ENCODE results near the gene SDC4.

The SDC4 gene

DNA sequence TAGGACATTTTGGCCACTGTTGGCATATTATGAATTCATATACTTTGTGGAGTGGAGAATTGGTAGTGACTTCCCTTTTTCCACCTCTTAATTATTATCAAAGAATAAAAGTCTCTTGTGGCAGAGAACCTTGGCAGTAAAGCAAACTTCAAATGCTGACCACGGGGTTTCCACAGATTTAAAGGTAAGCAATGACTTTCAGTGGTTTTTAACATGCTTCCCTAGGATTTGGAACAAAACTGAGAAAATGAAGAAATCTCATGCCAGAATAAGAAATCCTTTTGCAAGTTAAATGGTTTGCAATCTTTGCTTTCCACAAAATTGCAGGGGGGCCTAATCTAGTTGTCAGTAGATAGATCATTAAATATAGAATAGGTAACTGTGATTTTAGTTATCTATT lies 2.0 kb upstream of the SDC4 start:
- H3K9me3 ChIP-seq (ENCODE audit: control insufficient read depth in 1 of 2, low read length in 2 of 2), result no peaks in the 10 kb centered on the region
- H3K27me3 ChIP-seq (ENCODE audit: low read depth, low read length), result no peaks in the 10 kb centered on the region
- no peak overlapping the region for H3K4me3 ChIP-seq (ENCODE audit: low read depth in 1 of 2, low read length in 2 of 2)
- no peaks in the 10 kb centered on the region for H3K36me3 ChIP-seq (ENCODE audit: control insufficient read depth in 1 of 2, insufficient read depth in 2 of 2, low read length in 2 of 2)
- H3K4me1 ChIP-seq (ENCODE audit: control insufficient read depth in 1 of 2, insufficient read depth in 2 of 2, low read length in 2 of 2), result peaks cover 7 to 9% of the 10 kb centered on the region in 2 donors
- no peak overlapping the region for H3K27ac ChIP-seq (ENCODE audit: low read length)

DNA sequence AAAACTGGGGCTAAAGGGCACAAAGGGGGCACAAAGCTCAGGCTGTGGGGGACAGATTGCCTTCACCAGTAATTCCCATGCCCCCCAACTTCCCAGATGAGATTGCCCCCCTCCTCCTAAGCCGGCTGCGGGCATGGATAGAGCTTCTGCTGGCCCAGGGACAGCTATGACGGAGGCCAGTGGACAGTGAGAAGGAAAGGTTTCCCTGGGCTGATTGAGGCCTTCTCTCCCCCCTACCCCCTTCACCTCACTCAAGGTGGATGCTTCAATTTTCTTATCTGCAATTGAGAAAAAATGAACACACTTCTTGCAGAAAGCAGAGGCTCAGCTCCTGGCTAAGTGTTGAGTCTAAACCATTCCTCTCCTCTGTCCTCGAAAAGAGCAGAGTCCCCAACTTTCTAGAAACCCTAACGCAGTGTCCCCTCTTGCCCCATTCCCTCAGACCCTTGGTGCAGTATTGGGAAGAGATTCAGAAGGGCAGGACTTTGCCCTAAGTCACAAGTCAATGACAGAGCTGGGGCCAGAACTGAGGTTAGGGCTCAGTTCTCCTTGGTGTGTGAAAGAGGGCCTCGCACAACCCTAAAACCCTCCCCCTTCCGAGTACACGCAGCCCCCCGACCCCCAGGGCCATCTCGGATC lies 808 bp downstream of the SDC4 start:
- peaks cover 25 to 26% of the 10 kb centered on the region in 2 donors for H3K4me1 ChIP-seq (ENCODE audit: control insufficient read depth in 1 of 2, insufficient read depth in 2 of 2, low read length in 2 of 2)
- H3K36me3 ChIP-seq (ENCODE audit: control insufficient read depth in 1 of 2, insufficient read depth in 2 of 2, low read length in 2 of 2), result no peaks in the 10 kb centered on the region
- peak overlapping the region; percentile 98 for H3K27ac ChIP-seq (ENCODE audit: low read length)
- no peaks in the 10 kb centered on the region for H3K27me3 ChIP-seq (ENCODE audit: low read depth, low read length)
- peak overlapping the region; percentile 79 to 84 for H3K4me3 ChIP-seq (ENCODE audit: low read depth in 1 of 2, low read length in 2 of 2)
- no peaks in the 10 kb centered on the region for H3K9me3 ChIP-seq (ENCODE audit: control insufficient read depth in 1 of 2, low read length in 2 of 2)

DNA sequence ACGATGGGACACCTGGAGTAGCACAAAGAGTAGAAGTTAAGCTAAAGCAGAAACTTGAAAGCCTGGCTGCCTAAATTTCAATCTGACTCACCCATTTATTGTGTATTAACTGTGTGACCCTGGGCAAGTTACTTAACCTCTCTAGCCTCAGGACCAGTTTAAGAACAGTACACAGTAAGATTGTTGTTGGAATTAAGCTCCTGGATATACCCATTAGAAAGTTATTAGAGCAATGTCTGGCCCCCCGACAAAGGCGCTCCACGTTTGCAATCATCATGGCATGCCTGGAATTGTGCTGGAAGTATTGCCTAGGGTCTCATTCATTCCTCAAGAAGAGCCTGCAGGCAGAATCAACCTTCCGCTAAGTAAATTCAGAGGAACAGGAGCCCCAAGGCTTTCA lies 1.4 kb downstream of the SDC4 start:
- Histone ChIP-seq H3K4me1 (ENCODE audit: control insufficient read depth in 1 of 2, insufficient read depth in 2 of 2, low read length in 2 of 2) (peaks cover 25 to 30% of the 10 kb centered on the region in 2 donors), H3K27ac (ENCODE audit: low read length) (peak overlapping the region; percentile 98), H3K27me3 (ENCODE audit: low read depth, low read length) (no peaks in the 10 kb centered on the region), H3K4me3 (ENCODE audit: low read depth in 1 of 2, low read length in 2 of 2) (peak overlapping the region; percentile 79 to 84), H3K9me3 (ENCODE audit: control insufficient read depth in 1 of 2, low read length in 2 of 2) (no peaks in the 10 kb centered on the region), H3K36me3 (ENCODE audit: control insufficient read depth in 1 of 2, insufficient read depth in 2 of 2, low read length in 2 of 2) (no peaks in the 10 kb centered on the region)

DNA sequence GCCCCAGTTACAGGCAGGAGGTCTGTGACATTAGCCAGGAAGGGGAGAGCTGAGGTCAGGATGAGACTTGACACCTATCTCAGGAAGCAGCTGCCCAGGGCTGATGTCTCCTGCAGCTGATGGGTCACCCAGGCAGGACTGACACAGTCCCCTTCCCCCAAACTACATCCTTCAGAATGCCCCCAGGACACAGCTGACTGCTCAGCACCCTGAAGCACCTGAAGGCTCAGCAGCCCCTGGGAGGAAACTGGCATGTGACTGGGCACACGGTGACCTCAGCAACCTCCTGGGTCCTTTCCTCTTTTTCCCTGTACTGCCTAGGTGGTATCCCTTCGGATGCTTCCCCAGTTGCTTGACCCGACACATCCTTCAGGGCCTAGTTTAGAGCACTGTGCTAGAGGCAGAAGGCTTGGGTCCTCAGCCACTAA lies 1.9 kb downstream of the SDC4 start:
- H3K4me3 ChIP-seq (ENCODE audit: low read depth in 1 of 2, low read length in 2 of 2), result peak overlapping the region; percentile 79 to 84
- no peaks in the 10 kb centered on the region for H3K27me3 ChIP-seq (ENCODE audit: low read depth, low read length)
- H3K27ac ChIP-seq (ENCODE audit: low read length), result peak overlapping the region; percentile 98
- H3K36me3 ChIP-seq (ENCODE audit: control insufficient read depth in 1 of 2, insufficient read depth in 2 of 2, low read length in 2 of 2), result no peaks in the 10 kb centered on the region
- peaks cover 30 to 35% of the 10 kb centered on the region in 2 donors for H3K4me1 ChIP-seq (ENCODE audit: control insufficient read depth in 1 of 2, insufficient read depth in 2 of 2, low read length in 2 of 2)
- no peaks in the 10 kb centered on the region for H3K9me3 ChIP-seq (ENCODE audit: control insufficient read depth in 1 of 2, low read length in 2 of 2)

DNA sequence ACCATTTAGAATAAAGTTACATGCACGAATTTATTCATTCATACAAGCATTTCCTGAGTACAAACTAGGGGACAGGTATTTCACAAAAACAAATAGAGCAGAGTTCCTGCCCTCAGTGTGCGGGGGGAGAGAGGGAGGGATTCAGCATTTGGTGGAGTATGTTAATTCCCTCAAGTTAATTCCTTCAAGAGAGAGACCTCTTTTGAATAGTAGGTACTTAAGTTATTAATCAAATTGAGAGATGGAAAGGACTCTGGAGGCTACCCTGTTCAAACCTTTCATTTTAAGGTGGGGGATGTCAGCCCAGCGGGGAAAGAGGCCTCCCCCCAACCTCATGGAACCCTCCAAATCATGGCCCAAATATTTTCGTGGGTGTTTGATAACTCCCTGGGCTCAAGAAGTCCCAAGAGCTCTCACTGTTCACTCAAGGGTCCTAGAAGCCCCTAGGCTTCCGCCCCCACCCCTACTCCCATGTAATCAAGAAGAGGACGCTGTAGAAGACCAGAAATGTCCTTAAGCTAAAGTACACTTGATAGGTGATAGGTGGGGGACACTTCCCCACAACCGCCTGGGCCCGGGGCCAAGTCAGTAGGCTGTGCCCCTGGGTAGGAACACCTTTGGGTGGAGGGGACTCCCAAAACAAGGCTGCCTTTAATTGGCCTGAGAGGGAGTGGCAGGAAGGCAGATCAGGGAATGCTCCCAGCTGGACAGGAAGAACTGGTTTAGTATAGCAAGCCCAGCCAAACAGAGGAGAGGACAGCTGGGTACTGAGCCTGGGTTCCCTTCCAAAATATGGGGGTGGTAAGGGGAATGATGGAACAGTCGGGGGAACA lies 2.9 kb downstream of the SDC4 start:
- peaks cover 33 to 45% of the 10 kb centered on the region in 2 donors for H3K4me1 ChIP-seq (ENCODE audit: control insufficient read depth in 1 of 2, insufficient read depth in 2 of 2, low read length in 2 of 2)
- peak overlapping the region; percentile 98 for H3K27ac ChIP-seq (ENCODE audit: low read length)
- H3K36me3 ChIP-seq (ENCODE audit: control insufficient read depth in 1 of 2, insufficient read depth in 2 of 2, low read length in 2 of 2), result peaks cover 0 to 3% of the 10 kb centered on the region in 2 donors
- no peaks in the 10 kb centered on the region for H3K9me3 ChIP-seq (ENCODE audit: control insufficient read depth in 1 of 2, low read length in 2 of 2)
- H3K27me3 ChIP-seq (ENCODE audit: low read depth, low read length), result no peaks in the 10 kb centered on the region
- peak overlapping the region; percentile 79 to 84 for H3K4me3 ChIP-seq (ENCODE audit: low read depth in 1 of 2, low read length in 2 of 2)

DNA sequence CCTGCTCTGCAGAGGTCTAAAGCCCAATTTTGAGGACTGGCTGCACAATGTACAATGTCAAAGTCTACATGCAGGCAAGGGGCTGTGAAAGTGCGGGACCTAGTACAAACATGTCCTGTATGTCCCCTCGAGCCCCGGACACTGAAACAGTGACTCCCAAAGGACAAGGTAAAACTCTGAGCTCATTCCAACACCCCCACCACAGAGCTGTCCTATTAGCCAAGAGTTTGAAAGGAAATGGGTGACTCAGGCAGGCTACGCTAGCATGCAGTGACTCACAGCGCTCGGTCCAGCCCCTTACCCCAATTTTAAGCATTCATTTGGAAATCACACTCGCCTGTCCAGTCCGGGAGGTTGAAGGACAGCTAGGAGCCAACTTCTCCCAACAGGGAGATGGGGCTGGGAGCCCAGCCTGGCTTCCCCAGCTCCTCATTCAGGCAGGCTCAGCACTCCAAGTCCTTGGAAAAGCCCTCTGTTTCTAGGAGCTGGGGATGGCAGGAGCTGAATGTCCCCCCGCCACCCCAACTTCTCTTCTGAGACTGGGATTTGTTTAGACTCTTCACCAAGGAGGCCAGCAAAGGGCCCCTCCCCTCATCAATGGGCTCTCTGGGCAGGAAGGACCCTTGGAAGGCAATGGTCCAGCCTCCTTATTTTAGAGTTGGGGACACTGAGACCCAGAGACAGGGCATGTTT lies 3.9 kb downstream of the SDC4 start:
- Histone ChIP-seq H3K4me1 (ENCODE audit: control insufficient read depth in 1 of 2, insufficient read depth in 2 of 2, low read length in 2 of 2) (peaks cover 38 to 52% of the 10 kb centered on the region in 2 donors), H3K9me3 (ENCODE audit: control insufficient read depth in 1 of 2, low read length in 2 of 2) (no peaks in the 10 kb centered on the region), H3K36me3 (ENCODE audit: control insufficient read depth in 1 of 2, insufficient read depth in 2 of 2, low read length in 2 of 2) (peaks cover 0 to 4% of the 10 kb centered on the region in 2 donors), H3K27ac (ENCODE audit: low read length) (peak overlapping the region; percentile 98), H3K4me3 (ENCODE audit: low read depth in 1 of 2, low read length in 2 of 2) (peak overlapping the region; percentile 53 to 84), H3K27me3 (ENCODE audit: low read depth, low read length) (no peaks in the 10 kb centered on the region)

DNA sequence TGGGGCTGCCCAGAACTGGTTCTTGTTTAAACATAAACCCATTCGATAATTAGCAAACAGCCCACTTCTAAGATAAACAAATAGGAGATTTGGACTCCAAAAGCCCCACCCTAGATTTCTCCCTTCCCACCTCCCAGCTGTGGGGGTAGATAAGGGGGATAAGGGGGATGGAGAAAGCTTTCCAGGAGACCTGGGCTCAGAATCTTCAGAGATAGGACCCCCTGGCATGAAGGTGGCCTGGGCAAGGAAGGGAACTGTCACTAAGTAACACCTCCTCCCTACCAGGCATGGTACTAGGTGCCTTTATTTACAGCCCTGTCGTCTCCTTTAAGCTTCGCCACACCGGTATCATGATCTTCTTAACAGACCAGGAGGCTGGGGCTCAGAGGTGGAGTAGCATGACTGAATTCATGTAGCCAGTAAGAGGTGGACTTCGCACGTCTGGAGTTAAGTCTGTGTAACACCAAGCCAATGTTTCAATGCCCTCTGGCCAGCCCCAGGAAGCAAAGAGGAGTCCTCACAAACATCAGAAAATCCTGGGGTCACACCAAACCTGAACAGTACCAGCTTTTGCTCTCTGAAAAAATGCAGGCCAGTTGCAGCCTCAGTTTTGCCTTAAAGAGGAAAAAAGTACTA lies 4.6 kb downstream of the SDC4 start:
- no peaks in the 10 kb centered on the region for H3K9me3 ChIP-seq (ENCODE audit: control insufficient read depth in 1 of 2, low read length in 2 of 2)
- H3K4me3 ChIP-seq (ENCODE audit: low read depth in 1 of 2, low read length in 2 of 2), result peak overlapping the region; percentile 38 to 53
- H3K27ac ChIP-seq (ENCODE audit: low read length), result peak overlapping the region; percentile 98
- peaks cover 0 to 4% of the 10 kb centered on the region in 2 donors for H3K36me3 ChIP-seq (ENCODE audit: control insufficient read depth in 1 of 2, insufficient read depth in 2 of 2, low read length in 2 of 2)
- H3K27me3 ChIP-seq (ENCODE audit: low read depth, low read length), result no peaks in the 10 kb centered on the region
- H3K4me1 ChIP-seq (ENCODE audit: control insufficient read depth in 1 of 2, insufficient read depth in 2 of 2, low read length in 2 of 2), result peaks cover 44 to 57% of the 10 kb centered on the region in 2 donors

DNA sequence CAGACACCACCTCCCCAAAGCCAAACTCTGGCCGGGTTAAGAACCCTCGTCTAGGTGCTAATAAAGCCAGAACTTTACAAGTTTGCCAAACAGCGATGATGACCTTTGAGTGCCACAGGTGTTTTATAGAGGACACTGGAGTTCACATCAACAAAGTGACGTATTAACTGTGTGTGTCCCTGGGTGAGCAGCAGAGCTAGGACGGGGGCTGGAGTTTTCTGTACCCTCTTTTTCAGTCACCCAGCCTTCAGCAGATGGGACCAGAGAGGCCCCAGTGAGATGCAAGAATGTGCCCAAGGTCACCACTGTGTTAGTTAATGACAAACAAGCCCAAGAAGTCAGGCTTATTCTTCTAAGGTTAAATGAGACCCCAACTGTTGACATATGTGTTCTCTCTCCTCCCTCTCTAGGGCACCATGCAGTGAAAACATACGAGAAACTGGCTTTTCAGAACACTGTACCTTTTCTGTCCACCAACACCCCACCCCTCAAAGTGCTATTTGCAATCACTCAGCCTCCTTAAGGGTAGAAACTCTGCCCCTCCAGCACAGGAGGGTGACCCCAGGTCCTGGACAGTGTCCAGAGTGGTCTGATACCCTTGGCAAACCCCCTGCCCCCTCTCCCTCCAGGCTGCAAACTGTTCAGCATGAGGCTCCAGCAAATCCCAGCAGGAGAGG lies 5.2 kb downstream of the SDC4 start:
- H3K36me3 ChIP-seq (ENCODE audit: control insufficient read depth in 1 of 2, insufficient read depth in 2 of 2, low read length in 2 of 2), result peaks cover 0 to 4% of the 10 kb centered on the region in 2 donors
- H3K4me1 ChIP-seq (ENCODE audit: control insufficient read depth in 1 of 2, insufficient read depth in 2 of 2, low read length in 2 of 2), result peaks cover 51 to 64% of the 10 kb centered on the region in 2 donors
- no peaks in the 10 kb centered on the region for H3K27me3 ChIP-seq (ENCODE audit: low read depth, low read length)
- peak overlapping the region; percentile 98 for H3K27ac ChIP-seq (ENCODE audit: low read length)
- no peaks in the 10 kb centered on the region for H3K9me3 ChIP-seq (ENCODE audit: control insufficient read depth in 1 of 2, low read length in 2 of 2)
- H3K4me3 ChIP-seq (ENCODE audit: low read depth in 1 of 2, low read length in 2 of 2), result peak overlapping the region; percentile 38 to 53

DNA sequence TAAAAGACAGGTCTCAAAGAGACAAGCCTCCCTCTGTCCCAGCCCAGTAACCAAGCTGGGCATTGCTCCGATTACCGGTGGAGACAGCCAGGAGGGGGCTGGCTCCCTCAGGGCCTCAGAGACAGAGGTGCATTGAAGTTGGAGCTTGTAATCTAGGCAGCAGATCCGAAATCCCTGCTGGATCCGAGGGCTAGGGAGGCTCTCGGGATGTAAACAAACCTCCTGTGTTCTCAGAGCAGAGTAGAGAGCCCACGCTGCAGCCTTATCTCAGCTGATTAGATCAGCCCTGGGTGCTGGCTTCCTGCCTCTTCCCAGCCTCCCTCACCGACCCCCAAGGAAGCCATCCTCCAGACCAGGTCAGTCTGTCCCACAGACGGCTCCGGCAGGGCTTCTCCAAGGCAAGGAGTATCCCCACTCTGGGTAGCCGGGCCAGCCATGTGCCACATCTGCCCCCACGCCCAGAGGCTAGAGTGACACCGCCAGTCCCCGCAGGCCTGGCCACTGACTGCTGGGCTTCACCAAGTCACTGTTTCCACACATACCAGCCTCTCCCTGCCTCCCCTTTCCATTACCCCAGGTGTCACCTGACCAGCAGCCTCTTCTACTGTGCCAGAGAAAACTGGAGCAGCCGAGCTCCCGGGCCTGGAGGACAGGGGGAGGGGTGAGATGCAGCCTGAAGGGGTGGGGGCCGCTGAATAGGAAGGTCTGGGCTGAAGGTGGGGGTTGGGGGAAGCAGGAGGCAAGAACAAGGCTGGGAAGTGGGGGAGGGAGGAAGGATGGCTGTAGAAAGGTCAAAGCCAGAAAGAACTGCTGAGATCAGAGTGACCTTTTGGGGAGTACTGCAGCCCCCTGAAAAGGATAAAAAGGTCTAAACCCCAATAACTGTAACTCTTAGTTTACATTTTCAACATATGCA lies 6.0 kb downstream of the SDC4 start:
- Histone ChIP-seq H3K4me1 (ENCODE audit: control insufficient read depth in 1 of 2, insufficient read depth in 2 of 2, low read length in 2 of 2) (peaks cover 56 to 69% of the 10 kb centered on the region in 2 donors), H3K27ac (ENCODE audit: low read length) (peak overlapping the region; percentile 98), H3K9me3 (ENCODE audit: control insufficient read depth in 1 of 2, low read length in 2 of 2) (no peaks in the 10 kb centered on the region), H3K4me3 (ENCODE audit: low read depth in 1 of 2, low read length in 2 of 2) (peak overlapping the region; percentile 38 to 53), H3K27me3 (ENCODE audit: low read depth, low read length) (no peaks in the 10 kb centered on the region), H3K36me3 (ENCODE audit: control insufficient read depth in 1 of 2, insufficient read depth in 2 of 2, low read length in 2 of 2) (peaks cover 0 to 4% of the 10 kb centered on the region in 2 donors)

DNA sequence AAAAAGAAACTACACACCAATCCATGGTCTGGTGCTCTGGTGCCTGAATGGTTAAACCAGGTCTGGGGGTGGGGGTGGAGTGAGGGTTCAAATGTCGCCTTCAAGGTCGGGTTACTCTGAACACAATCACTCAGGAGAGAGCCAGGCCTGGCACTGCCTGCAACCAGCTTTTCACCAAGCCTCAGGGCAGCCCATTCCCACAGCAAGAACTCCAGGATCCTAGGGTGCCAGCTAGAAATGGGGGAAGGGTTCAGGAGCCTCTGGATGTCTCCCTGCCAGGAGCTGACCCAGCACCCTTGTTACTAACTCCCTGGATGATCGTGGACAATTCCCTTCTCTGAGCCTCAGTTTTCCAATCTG lies 6.7 kb downstream of the SDC4 start:
- peaks cover 56 to 69% of the 10 kb centered on the region in 2 donors for H3K4me1 ChIP-seq (ENCODE audit: control insufficient read depth in 1 of 2, insufficient read depth in 2 of 2, low read length in 2 of 2)
- H3K9me3 ChIP-seq (ENCODE audit: control insufficient read depth in 1 of 2, low read length in 2 of 2), result no peaks in the 10 kb centered on the region
- peaks cover 0 to 4% of the 10 kb centered on the region in 2 donors for H3K36me3 ChIP-seq (ENCODE audit: control insufficient read depth in 1 of 2, insufficient read depth in 2 of 2, low read length in 2 of 2)
- H3K27ac ChIP-seq (ENCODE audit: low read length), result peak overlapping the region; percentile 98
- no peaks in the 10 kb centered on the region for H3K27me3 ChIP-seq (ENCODE audit: low read depth, low read length)
- peak overlapping the region; percentile 30 to 53 for H3K4me3 ChIP-seq (ENCODE audit: low read depth in 1 of 2, low read length in 2 of 2)

Measured in muscle layer of duodenum (tissue), 2 donors.